DND-41 (cell line): ENCODE results near the gene FLOT1.
"Not testable (repeated sequence)": the region's sequence is repeated elsewhere in the genome, so short reads cannot be mapped to it uniquely, and the experiment has no call there.

Source experiments
- ATAC-seq: fragments of 200-7000 bp; cut with Tn5 transposase; 3 replicates; pipeline ENCODE4 v1.9.1; 2021; ENCODE audit warnings: low read depth; ENCODE audit not compliant: insufficient read depth
- DNase-seq: peaks from one replicate; pipeline ENCODE4 v3.0.0-alpha.2; 2020
- H2AFZ ChIP-seq: 2 replicates; pipeline ENCODE4 v1.6.0; 2012; ENCODE audit warnings: low read depth, low read length
- H3K27ac ChIP-seq: 2 replicates; pipeline ENCODE4 v1.5.1; 2012; ENCODE audit warnings: low read length, inconsistent platforms
- H3K27me3 ChIP-seq: fragments of 200-600 bp; sonication (generic); 2 replicates; pipeline ENCODE4 v1.6.0; 2012; ENCODE audit warnings: low read length, mild to moderate bottlenecking, inconsistent platforms; ENCODE audit not compliant: insufficient read depth, poor library complexity
- H3K36me3 ChIP-seq: 2 replicates; pipeline ENCODE4 v1.5.1; 2012; ENCODE audit warnings: low read length, inconsistent platforms; ENCODE audit not compliant: insufficient read depth
- H3K4me1 ChIP-seq: 2 replicates; pipeline ENCODE4 v1.5.1; 2012; ENCODE audit warnings: mild to moderate bottlenecking, low read length; ENCODE audit not compliant: insufficient read depth
- H3K4me2 ChIP-seq: 2 replicates; pipeline ENCODE4 v1.6.0; 2012; ENCODE audit warnings: mild to moderate bottlenecking, moderate library complexity, low read length, inconsistent platforms; ENCODE audit not compliant: insufficient read depth
- H3K4me3 ChIP-seq, 2 experiments: fragments of 200-600 bp in 1 of 2; shearing (Covaris generic) in 1 of 2; 2 replicates each; pipeline ENCODE4 v1.5.1; 2012 to 2016; ENCODE audit warnings: inconsistent platforms in 2 of 2, low read length in 2 of 2, mild to moderate bottlenecking in 2 of 2, low read depth in 1 of 2, moderate library complexity in 1 of 2
- H3K79me2 ChIP-seq: 2 replicates; pipeline ENCODE4 v1.6.0; 2012; ENCODE audit warnings: low read length, inconsistent platforms; ENCODE audit not compliant: insufficient read depth
- H3K9ac ChIP-seq: 2 replicates; pipeline ENCODE4 v1.6.0; 2012; ENCODE audit warnings: low read depth, mild to moderate bottlenecking, inconsistent platforms, low read length, moderate library complexity
- H3K9me3 ChIP-seq: 2 replicates; pipeline ENCODE4 v1.5.1; 2012; ENCODE audit warnings: low read length, moderate library complexity, mild to moderate bottlenecking, inconsistent platforms; ENCODE audit not compliant: insufficient read depth, severe bottlenecking
- H4K20me1 ChIP-seq: 2 replicates; pipeline ENCODE4 v1.6.0; 2012; ENCODE audit warnings: low read length; ENCODE audit not compliant: insufficient read depth
- CTCF ChIP-seq: IDR thresholded peaks from 2 replicates; pipeline ENCODE4 v1.5.1; 2012; ENCODE audit warnings: borderline replicate concordance, low read length, moderate library complexity, mild to moderate bottlenecking; ENCODE audit not compliant: poor library complexity, severe bottlenecking; ENCODE audit errors: extremely low read depth
- EZH2 ChIP-seq: IDR thresholded peaks from 3 replicates; pipeline ENCODE4 v1.6.1; 2012; ENCODE audit warnings: borderline replicate concordance, low read depth, mild to moderate bottlenecking, moderate library complexity, low read length, inconsistent platforms; ENCODE audit not compliant: severe bottlenecking

Gene FLOT1

DNA sequence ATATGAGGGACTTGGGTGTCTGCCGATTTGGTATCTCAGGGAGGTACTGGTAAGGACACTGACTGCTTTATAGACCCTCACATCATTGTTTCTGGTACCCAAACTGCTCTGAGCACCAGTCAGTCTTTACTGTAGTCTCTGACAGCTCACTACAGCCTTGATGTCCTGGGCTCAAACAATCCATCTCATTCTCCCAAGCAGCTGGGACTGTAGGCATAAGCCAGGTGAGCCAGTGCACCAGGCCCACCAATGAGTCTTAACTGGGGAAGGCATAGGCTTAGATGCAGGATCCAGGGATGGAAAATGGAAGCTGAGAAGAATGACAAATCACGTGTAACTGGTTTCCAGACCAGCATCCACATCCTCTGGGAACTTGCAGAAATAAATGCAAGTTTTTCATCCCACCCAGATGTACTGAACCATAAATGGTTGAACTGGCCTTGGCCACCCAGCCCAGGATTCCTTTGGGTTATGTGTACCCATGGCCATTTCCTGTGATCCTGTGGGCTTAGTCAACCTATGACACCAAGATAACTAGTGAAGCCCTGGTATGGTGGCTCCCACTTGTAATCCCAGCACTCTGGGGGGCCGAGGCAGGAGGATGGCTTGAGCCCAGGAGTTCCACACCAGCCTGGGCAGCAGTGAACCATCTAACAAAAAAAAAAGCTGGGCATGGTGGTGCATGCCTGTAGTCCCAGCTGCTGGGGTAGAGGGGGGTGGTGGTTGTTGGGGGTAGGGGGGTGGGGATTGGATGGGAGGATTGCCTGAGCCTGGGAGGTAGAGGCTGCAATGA, 16.6 kb downstream of the FLOT1 start:
- H4K20me1 ChIP-seq = peaks cover 61% of the 10 kb centered on the region
- H3K4me2 ChIP-seq = peak overlapping the region; percentile 18; the same call in 1 of the 2 replicates
- peaks cover 80% of the 10 kb centered on the region for H3K36me3 ChIP-seq

DNA sequence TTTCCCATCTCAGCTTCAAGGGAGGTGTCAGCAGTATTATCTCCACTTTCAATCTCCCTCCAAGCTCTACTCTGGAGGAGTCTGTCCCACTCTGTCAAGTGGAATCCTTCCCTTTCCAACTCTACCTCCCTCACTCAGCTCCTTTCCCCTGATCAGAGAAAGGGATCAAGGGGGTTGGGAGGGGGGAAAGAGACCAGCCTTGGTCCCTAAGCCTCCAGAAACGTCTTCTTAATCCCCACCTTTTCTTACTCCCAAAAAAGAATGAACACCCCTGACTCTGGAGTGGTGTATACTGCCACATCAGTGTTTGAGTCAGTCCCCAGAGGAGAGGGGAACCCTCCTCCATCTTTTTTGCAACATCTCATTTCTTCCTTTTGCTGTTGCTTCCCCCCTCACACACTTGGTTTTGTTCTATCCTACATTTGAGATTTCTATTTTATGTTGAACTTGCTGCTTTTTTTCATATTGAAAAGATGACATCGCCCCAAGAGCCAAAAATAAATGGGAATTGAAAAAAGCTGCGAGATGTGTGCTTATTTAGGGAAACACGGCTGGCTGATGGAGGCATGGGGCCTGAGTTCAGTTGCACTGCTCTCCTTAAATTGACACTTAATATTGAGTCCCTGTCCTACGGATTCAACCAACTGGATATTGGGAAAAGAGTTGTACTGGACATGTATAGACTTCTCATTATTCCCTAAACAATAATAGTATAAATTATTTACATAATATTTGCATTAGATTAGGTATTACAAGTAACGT, 17.4 kb downstream of the FLOT1 start:
- no peak for ATAC-seq
- peaks cover 78% of the 10 kb centered on the region for H3K36me3 ChIP-seq
- H4K20me1 ChIP-seq = peaks cover 54% of the 10 kb centered on the region
- no peaks in the 10 kb centered on the region for H3K9me3 ChIP-seq
- H3K9ac ChIP-seq = no peak overlapping the region
- H3K4me3 ChIP-seq = no peak overlapping the region
- TF ChIP-seq EZH2 (no peak), CTCF (no peak)
- DNase-seq = no peak
- peak overlapping the region; percentile 86; the same call in 1 of the 2 replicates for H3K4me2 ChIP-seq
- H3K4me1 ChIP-seq = peaks cover 33% of the 10 kb centered on the region
- H3K27me3 ChIP-seq = no peaks in the 10 kb centered on the region
- no peak overlapping the region for H2AFZ ChIP-seq
- no peak overlapping the region for H3K27ac ChIP-seq
- H3K79me2 ChIP-seq = peaks cover 58% of the 10 kb centered on the region

More for the DNA sequence above, 16.6 kb downstream of the FLOT1 start:
- Histone ChIP-seq H3K9ac (no peak overlapping the region), H2AFZ (no peak overlapping the region), H3K79me2 (peaks cover 53% of the 10 kb centered on the region), H3K27me3 (no peaks in the 10 kb centered on the region), H3K27ac (peak overlapping the region; percentile 48; the same call in 1 of the 2 replicates), H3K4me1 (peaks cover 33% of the 10 kb centered on the region), H3K9me3 (no peaks in the 10 kb centered on the region), H3K4me3 (no peak overlapping the region)
- DNase-seq (peak; percentile 60), ATAC-seq (peak; percentile 31)
- TF ChIP-seq EZH2 (no peak), CTCF (no peak)

GRCh38 chr6:30723843-30724741, 18.4 kb downstream of the FLOT1 start:
- H3K9me3 ChIP-seq, H3K27me3 ChIP-seq, ATAC-seq, H3K27ac ChIP-seq, H2AFZ ChIP-seq: not testable (repeated sequence)
- Histone ChIP-seq H3K9ac (peak overlapping the region; percentile 98), H3K36me3 (peaks cover 71% of the 10 kb centered on the region), H3K79me2 (peaks cover 67% of the 10 kb centered on the region), H3K4me2 (peak overlapping the region; percentile 86), H3K4me3 (peak overlapping the region in 1 of 2 experiments; percentile 99; a peak in 2 of 4 replicates), H3K4me1 (peaks cover 39% of the 10 kb centered on the region), H4K20me1 (peaks cover 54% of the 10 kb centered on the region)
- peak; percentile 23 for DNase-seq
- peak; percentile 35 for TF ChIP-seq CTCF

DNA sequence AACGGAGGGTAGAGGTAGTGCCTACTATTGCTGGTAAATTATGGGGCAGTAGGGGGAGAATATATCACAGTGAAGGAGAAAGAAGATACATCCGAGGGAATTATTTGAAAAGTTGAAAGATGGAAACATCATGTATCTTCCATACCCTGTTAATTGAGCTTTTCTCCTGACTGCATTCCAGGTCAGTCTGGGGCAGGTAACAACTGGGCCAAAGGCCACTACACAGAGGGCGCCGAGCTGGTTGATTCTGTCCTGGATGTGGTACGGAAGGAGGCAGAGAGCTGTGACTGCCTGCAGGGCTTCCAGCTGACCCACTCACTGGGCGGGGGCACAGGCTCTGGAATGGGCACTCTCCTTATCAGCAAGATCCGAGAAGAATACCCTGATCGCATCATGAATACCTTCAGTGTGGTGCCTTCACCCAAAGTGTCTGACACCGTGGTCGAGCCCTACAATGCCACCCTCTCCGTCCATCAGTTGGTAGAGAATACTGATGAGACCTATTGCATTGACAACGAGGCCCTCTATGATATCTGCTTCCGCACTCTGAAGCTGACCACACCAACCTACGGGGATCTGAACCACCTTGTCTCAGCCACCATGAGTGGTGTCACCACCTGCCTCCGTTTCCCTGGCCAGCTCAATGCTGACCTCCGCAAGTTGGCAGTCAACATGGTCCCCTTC, 19.2 kb downstream of the FLOT1 start:
- Histone ChIP-seq H3K36me3 (peaks cover 68% of the 10 kb centered on the region), H3K4me1 (peaks cover 47% of the 10 kb centered on the region), H3K79me2 (peaks cover 75% of the 10 kb centered on the region), H3K27ac (peak overlapping the region; percentile 93), H4K20me1 (peaks cover 54% of the 10 kb centered on the region), H3K9ac (peak overlapping the region; percentile 98), H3K4me2 (peak overlapping the region; percentile 86), H3K4me3 (peak overlapping the region; percentile 4 to 99; a peak in 3 of 4 replicates)
- H3K27me3 ChIP-seq, H3K9me3 ChIP-seq, ATAC-seq, DNase-seq, H2AFZ ChIP-seq: not testable (repeated sequence)
